Body of pancreas (tissue), 4 donors: ENCODE results near the gene SEMA4D. TPM values are rescaled to one million over a fixed set of nuclear protein-coding genes. Genes with fewer than 3 reads are reported as not detected.

ENCODE experiments used
- ATAC-seq: fragments of 150-250 bp; one replicate; pipeline ENCODE4 v1.9.1; 2016
- DNase-seq, 4 donors: peaks; one replicate each; pipeline ENCODE4 v3.0.0-alpha.2; 2019
- H3K27ac ChIP-seq, 4 donors: fragments of 200-600 bp; sonication (generic); 1 replicate in 3 of 4; 2 replicates in 1 of 4; pipeline versions ENCODE4 v1.5.1 to v1.6.1; 2016 to 2019; ENCODE audit warnings: mild to moderate bottlenecking in 1 of 4, mixed read lengths in 1 of 4, moderate library complexity in 1 of 4
- H3K27me3 ChIP-seq, 2 donors: fragments of 200-600 bp; sonication (generic); one replicate each; pipeline ENCODE4 v1.6.0; 2016; ENCODE audit warnings: mild to moderate bottlenecking in 1 of 2
- H3K36me3 ChIP-seq, 2 donors: fragments of 200-600 bp; sonication (generic); replicated peaks in 1 of 2; 2 replicates each; pipeline ENCODE4 v1.5.1; 2016; ENCODE audit warnings: low read depth in 2 of 2; ENCODE audit not compliant: insufficient read depth in 1 of 2
- H3K4me1 ChIP-seq: fragments of 200-600 bp; sonication (generic); one replicate; pipeline ENCODE4 v1.6.0; 2016
- H3K4me3 ChIP-seq, 2 donors: fragments of 200-600 bp; sonication (generic); 1 replicate in 1 of 2; 2 replicates in 1 of 2; pipeline ENCODE4 v1.5.1; 2016 to 2019
- H3K9me3 ChIP-seq, 3 donors: fragments of 200-600 bp; sonication (generic); 1 replicate in 2 of 3; 2 replicates in 1 of 3; pipeline ENCODE4 v1.5.1; 2016
- CTCF ChIP-seq, 7 experiments: fragments of 450-650 bp in 4 of 7; fragments of 200-600 bp in 3 of 7; sonication (generic) in 3 of 7; IDR thresholded peaks; one replicate each; pipeline ENCODE4 v1.5.1; 2016 to 2019; ENCODE audit warnings: antibody characterized with exemption in 7 of 7
- POLR2A ChIP-seq, 3 donors: fragments of 450-650 bp; IDR thresholded peaks; one replicate each; pipeline ENCODE4 v1.6.1; 2016; ENCODE audit warnings: antibody characterized with exemption in 3 of 3, mild to moderate bottlenecking in 2 of 3
- WGBS, 2 donors: methylation state at CpG; one replicate each; pipeline ENCODE4 v1.1.5; 2017; 5-methylcytosine and 5-hydroxymethylcytosine counted together
- intact Hi-C: fragments of 100-400 bp; cut with DNase I; formaldehyde crosslinking; loops from one replicate; pipeline ENCODE4 v1.15.1; 2023
- total RNA-seq, 2 donors: library from RNA; depleted of rRNA; stranded (reverse); fragments of >200 nt; gene quantifications; one replicate each; pipeline ENCODE4 v1.1.0, GENCODE V29; 2016

The SEMA4D gene, protein sequence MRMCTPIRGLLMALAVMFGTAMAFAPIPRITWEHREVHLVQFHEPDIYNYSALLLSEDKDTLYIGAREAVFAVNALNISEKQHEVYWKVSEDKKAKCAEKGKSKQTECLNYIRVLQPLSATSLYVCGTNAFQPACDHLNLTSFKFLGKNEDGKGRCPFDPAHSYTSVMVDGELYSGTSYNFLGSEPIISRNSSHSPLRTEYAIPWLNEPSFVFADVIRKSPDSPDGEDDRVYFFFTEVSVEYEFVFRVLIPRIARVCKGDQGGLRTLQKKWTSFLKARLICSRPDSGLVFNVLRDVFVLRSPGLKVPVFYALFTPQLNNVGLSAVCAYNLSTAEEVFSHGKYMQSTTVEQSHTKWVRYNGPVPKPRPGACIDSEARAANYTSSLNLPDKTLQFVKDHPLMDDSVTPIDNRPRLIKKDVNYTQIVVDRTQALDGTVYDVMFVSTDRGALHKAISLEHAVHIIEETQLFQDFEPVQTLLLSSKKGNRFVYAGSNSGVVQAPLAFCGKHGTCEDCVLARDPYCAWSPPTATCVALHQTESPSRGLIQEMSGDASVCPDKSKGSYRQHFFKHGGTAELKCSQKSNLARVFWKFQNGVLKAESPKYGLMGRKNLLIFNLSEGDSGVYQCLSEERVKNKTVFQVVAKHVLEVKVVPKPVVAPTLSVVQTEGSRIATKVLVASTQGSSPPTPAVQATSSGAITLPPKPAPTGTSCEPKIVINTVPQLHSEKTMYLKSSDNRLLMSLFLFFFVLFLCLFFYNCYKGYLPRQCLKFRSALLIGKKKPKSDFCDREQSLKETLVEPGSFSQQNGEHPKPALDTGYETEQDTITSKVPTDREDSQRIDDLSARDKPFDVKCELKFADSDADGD
- total RNA-seq, result 10 to 100 TPM; 15.6 to 18.1 TPM

GRCh38 chr9:89497978-89498851 is at the start of gene SEMA4D:
SEMA4D (minus strand) TSS chr9:89498113; CDS start chr9:89405456, 92,657 bp downstream.
- TF ChIP-seq CTCF (IDR thresholded peaks at IDR 0.05), result no peak
- Histone ChIP-seq H3K27ac (peak within 1 kb of the TSS in 3 of 4 donors; percentile 13 to 74 (median 67)), H3K9me3 (no peaks in the 10 kb centered on the region), H3K27me3 (no peaks in the 10 kb centered on the region), H3K4me3 (peak within 1 kb of the TSS; percentile 37 to 70), H3K36me3 (no peaks in the 10 kb centered on the region), H3K4me1 (peaks cover 14% of the 10 kb centered on the region)
- intact Hi-C loops, result no loop called here
- 6 to 36% methylated on average over 9 to 32 of the region's 42 CpGs for WGBS, 2 donors
- ATAC-seq (peak; percentile 91), DNase-seq (peak; percentile 74 to 84 (median 80))

GRCh38 chr9:89547000-89547399 is 49.1 kb upstream of the SEMA4D start:
- no peak for TF ChIP-seq POLR2A (IDR thresholded peaks at IDR 0.05)
- TF ChIP-seq CTCF (IDR thresholded peaks at IDR 0.05), result no peak
- WGBS, 2 donors, result 94 to 97% methylated on average over 1 of the region's 1 CpG
- DNase-seq (no peak), ATAC-seq (no peak)
- H3K27ac ChIP-seq, result no peak overlapping the region
- H3K27me3 ChIP-seq, result no peaks in the 10 kb centered on the region
- no peak overlapping the region for H3K4me3 ChIP-seq
- H3K4me1 ChIP-seq, result no peaks in the 10 kb centered on the region
- no peaks in the 10 kb centered on the region for H3K36me3 ChIP-seq
- no peaks in the 10 kb centered on the region for H3K9me3 ChIP-seq
- intact Hi-C loops, result loop anchor here (10.0 kb wide), 1 partner anchor 222 kb away; no protein-coding TSS in a partner anchor

GRCh38 chr9:89544279-89544661 is 46.4 kb upstream of the SEMA4D start:
- intact Hi-C loops, result loop anchor here (10.0 kb wide), 1 partner anchor 219 kb away; no protein-coding TSS in a partner anchor
- no peaks in the 10 kb centered on the region for H3K36me3 ChIP-seq
- WGBS, 2 donors, result 66 to 70% methylated on average over 5 of the region's 5 CpGs
- TF ChIP-seq CTCF (IDR thresholded peaks at IDR 0.05) (no peak), POLR2A (IDR thresholded peaks at IDR 0.05) (no peak)
- no peaks in the 10 kb centered on the region for H3K9me3 ChIP-seq
- ATAC-seq, result no peak
- H3K4me3 ChIP-seq, result no peak overlapping the region
- no peaks in the 10 kb centered on the region for H3K4me1 ChIP-seq
- H3K27ac ChIP-seq, result no peak overlapping the region
- no peak for DNase-seq
- no peaks in the 10 kb centered on the region for H3K27me3 ChIP-seq

DNA sequence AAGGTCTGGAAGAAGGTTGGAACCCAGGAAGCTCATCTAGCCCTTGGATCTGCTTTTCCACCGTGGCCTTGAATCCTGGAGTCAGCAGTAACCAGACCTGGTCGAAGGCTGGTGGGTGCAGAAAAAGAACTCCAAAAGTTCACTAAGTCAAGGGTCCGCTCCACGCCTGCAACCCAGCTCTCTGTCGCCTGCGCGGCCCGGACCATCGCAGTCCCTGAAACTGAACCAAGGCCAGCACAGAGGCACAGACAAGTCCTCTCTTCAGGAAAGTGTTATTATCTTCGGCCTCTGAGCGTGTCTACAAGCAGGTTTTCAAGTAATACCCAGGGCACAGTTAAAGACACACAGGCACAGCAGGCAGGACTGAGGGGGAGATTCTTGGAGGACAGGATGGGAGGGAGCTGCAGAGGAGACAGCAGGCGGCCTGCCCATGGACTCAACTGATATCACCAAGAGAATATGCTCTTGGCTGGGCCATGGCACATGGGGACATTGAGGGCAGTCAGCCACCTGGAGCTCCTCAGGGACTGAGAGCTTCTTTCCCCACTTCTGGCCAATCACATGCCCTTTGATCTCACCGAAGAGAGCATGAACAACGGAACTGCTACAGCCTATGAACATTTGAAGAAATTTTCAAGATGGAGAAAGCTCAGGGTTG is 45.8 kb upstream of the SEMA4D start:
- no peak for TF ChIP-seq POLR2A (IDR thresholded peaks at IDR 0.05)
- no peak for TF ChIP-seq CTCF (IDR thresholded peaks at IDR 0.05)
- DNase-seq (no peak), ATAC-seq (no peak)
- intact Hi-C loops, result loop anchor here (10.0 kb wide), 1 partner anchor 219 kb away; no protein-coding TSS in a partner anchor
- H3K27me3 ChIP-seq, result no peaks in the 10 kb centered on the region
- no peaks in the 10 kb centered on the region for H3K36me3 ChIP-seq
- H3K27ac ChIP-seq, result no peak overlapping the region
- WGBS, 2 donors, result 82 to 85% methylated on average over 13 to 14 of the region's 14 CpGs
- H3K4me3 ChIP-seq, result no peak overlapping the region
- H3K4me1 ChIP-seq, result no peaks in the 10 kb centered on the region
- no peaks in the 10 kb centered on the region for H3K9me3 ChIP-seq
